Natural killer cell (primary cell): ENCODE measurements around the gene FAM9C. TPM values are rescaled to one million over a fixed set of nuclear protein-coding genes. Genes with fewer than 3 reads are reported as not detected.

Experiments
- ATAC-seq, 3 donors: fragments of 150-1000 bp in 2 of 3; fragments of 200-7000 bp in 1 of 3; cut with Tn5 transposase; 1 replicate in 1 of 3; 2 replicates in 2 of 3; pipeline ENCODE4 v1.10.0; 2021; ENCODE audit warnings: mild to moderate bottlenecking in 2 of 3, moderate library complexity in 2 of 3
- DNase-seq, 2 donors: peaks; one replicate each; pipeline versions ENCODE4 v3.0.0 to v3.0.0-alpha.2; 2013 to 2021; ENCODE audit warnings: mixed read lengths in 1 of 2
- H3K27ac ChIP-seq: one replicate; pipeline ENCODE4 v1.5.1; 2013; ENCODE audit warnings: mild to moderate bottlenecking, low read length
- H3K27me3 ChIP-seq: one replicate; pipeline ENCODE4 v1.6.1; 2013; ENCODE audit warnings: low read length; ENCODE audit not compliant: control insufficient read depth, insufficient read depth
- H3K36me3 ChIP-seq: one replicate; pipeline ENCODE4 v1.6.1; 2013; ENCODE audit warnings: low read length; ENCODE audit not compliant: control insufficient read depth, insufficient read depth
- H3K4me1 ChIP-seq: one replicate; pipeline ENCODE4 v1.6.1; 2013; ENCODE audit warnings: low read length; ENCODE audit not compliant: control insufficient read depth, insufficient read depth
- H3K4me3 ChIP-seq: one replicate; pipeline ENCODE4 v1.5.1; 2013; ENCODE audit warnings: low read length
- H3K9me3 ChIP-seq: one replicate; pipeline ENCODE4 v1.6.1; 2013; ENCODE audit warnings: low read length; ENCODE audit not compliant: control insufficient read depth, insufficient read depth
- H3K27ac Mint-ChIP-seq, 2 donors: one replicate each; pipeline ENCODE4 v1.8.0; 2022; ENCODE audit warnings: mild to moderate bottlenecking in 2 of 2, mixed read lengths in 2 of 2, moderate library complexity in 1 of 2
- H3K27me3 Mint-ChIP-seq, 2 donors: one replicate each; pipeline ENCODE4 v1.8.0; 2022; ENCODE audit warnings: low read depth in 2 of 2, mixed read lengths in 2 of 2
- H3K36me3 Mint-ChIP-seq: one replicate; pipeline ENCODE4 v1.8.0; 2022; ENCODE audit warnings: mixed read lengths
- H3K4me1 Mint-ChIP-seq, 2 donors: one replicate each; pipeline ENCODE4 v1.8.0; 2022; ENCODE audit warnings: mixed read lengths in 2 of 2
- H3K4me3 Mint-ChIP-seq: one replicate; pipeline ENCODE4 v1.8.0; 2022; ENCODE audit warnings: mild to moderate bottlenecking, moderate library complexity, mixed read lengths
- H3K9me3 Mint-ChIP-seq, 2 donors: one replicate each; pipeline ENCODE4 v1.8.0; 2022; ENCODE audit warnings: mixed read lengths in 2 of 2
- WGBS: methylation state at CpG from one replicate; pipeline ENCODE4 v1.1.7; 2013; ENCODE audit warnings: missing lambda C conversion rate; ENCODE audit not compliant: insufficient coverage; 5-methylcytosine and 5-hydroxymethylcytosine counted together
- intact Hi-C: fragments of 100-400 bp; cut with micrococcal nuclease; formaldehyde crosslinking; loops from one replicate; pipeline ENCODE4 v1.14.2; 2022
- total RNA-seq, 4 donors: library from RNA; stranded (reverse); fragments of 120-200 nt in 1 of 4; gene quantifications; one replicate each; pipeline versions ENCODE4 v1.2.3 to v1.2.4, GENCODE V29; 2013 to 2022
- TF ChIP-seq, protein P1 (sequence below): fragments of 200-600 bp; IDR thresholded peaks from one replicate; pipeline ENCODE4 v1.8.0; 2022; ENCODE audit warnings: antibody characterized with exemption

The FAM9C gene
- total RNA-seq, 3 donors from 2014 or later (not counting 1 experiment from before 2014, with no cell fraction given): not detected

GRCh38 chrX:13069771-13070416 is 25.5 kb upstream of the FAM9C start:
- Histone ChIP-seq H3K4me1 (peaks cover 1% of the 10 kb centered on the region), H3K27ac (no peak overlapping the region), H3K9me3 (peaks cover 12% of the 10 kb centered on the region), H3K27me3 (no peaks in the 10 kb centered on the region), H3K4me3 (no peak overlapping the region), H3K36me3 (no peaks in the 10 kb centered on the region)
- ATAC-seq: no peak
- 100% methylated on average over 2 of the region's 3 CpGs for WGBS
- Mint-ChIP-seq H3K4me1 (peaks cover 9 to 13% of the 10 kb centered on the region in 2 donors), H3K4me3 (no peak overlapping the region), H3K36me3 (peaks cover 15% of the 10 kb centered on the region), H3K27ac (no peak overlapping the region), H3K27me3 (peaks cover 0 to 22% of the 10 kb centered on the region in 2 donors), H3K9me3 (peaks cover 0 to 3% of the 10 kb centered on the region in 2 donors)
- DNase-seq: no peak
- intact Hi-C loops: no loop called here
- TF ChIP-seq, protein P1, sequence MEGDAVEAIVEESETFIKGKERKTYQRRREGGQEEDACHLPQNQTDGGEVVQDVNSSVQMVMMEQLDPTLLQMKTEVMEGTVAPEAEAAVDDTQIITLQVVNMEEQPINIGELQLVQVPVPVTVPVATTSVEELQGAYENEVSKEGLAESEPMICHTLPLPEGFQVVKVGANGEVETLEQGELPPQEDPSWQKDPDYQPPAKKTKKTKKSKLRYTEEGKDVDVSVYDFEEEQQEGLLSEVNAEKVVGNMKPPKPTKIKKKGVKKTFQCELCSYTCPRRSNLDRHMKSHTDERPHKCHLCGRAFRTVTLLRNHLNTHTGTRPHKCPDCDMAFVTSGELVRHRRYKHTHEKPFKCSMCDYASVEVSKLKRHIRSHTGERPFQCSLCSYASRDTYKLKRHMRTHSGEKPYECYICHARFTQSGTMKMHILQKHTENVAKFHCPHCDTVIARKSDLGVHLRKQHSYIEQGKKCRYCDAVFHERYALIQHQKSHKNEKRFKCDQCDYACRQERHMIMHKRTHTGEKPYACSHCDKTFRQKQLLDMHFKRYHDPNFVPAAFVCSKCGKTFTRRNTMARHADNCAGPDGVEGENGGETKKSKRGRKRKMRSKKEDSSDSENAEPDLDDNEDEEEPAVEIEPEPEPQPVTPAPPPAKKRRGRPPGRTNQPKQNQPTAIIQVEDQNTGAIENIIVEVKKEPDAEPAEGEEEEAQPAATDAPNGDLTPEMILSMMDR: no peak

DNA sequence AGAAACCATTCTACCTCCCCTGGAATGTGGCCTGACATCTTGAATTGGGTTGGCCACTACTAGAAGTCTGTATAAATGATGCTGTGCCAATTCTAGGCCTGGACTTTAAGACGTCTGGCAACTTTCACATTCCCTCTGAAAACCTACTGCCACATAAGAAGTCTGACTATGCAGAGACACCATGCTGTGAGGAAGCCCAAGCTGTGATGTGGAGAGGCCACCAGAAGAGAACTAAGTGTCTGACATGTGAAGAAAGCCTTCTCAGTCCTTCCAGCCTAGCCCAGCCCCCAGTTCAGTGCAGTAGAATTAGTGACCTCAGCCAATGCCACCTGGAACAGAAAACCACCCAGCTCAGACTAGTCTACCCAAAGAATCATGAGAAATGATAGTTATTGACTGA is 24.2 kb upstream of the FAM9C start:
- Mint-ChIP-seq H3K4me3 (no peak overlapping the region), H3K27me3 (peaks cover 0 to 14% of the 10 kb centered on the region in 2 donors), H3K36me3 (peaks cover 15% of the 10 kb centered on the region), H3K4me1 (peaks cover 0 to 4% of the 10 kb centered on the region in 2 donors), H3K9me3 (peaks cover 0 to 3% of the 10 kb centered on the region in 2 donors), H3K27ac (no peak overlapping the region)
- intact Hi-C loops: no loop called here
- WGBS: 60% methylated on average over 1 of the region's 1 CpG
- H3K36me3 ChIP-seq: no peaks in the 10 kb centered on the region
- H3K4me3 ChIP-seq: no peak overlapping the region
- TF ChIP-seq, protein P1: no peak
- ATAC-seq: no peak
- H3K27ac ChIP-seq: no peak overlapping the region
- no peak for DNase-seq
- peaks cover 12% of the 10 kb centered on the region for H3K9me3 ChIP-seq
- H3K4me1 ChIP-seq: no peaks in the 10 kb centered on the region
- H3K27me3 ChIP-seq: no peaks in the 10 kb centered on the region

GRCh38 chrX:13067773-13068172 is 23.4 kb upstream of the FAM9C start:
- Mint-ChIP-seq H3K4me3 (no peak overlapping the region), H3K9me3 (peaks cover 0 to 3% of the 10 kb centered on the region in 2 donors), H3K36me3 (peaks cover 15% of the 10 kb centered on the region), H3K27ac (no peak overlapping the region), H3K4me1 (peaks cover 0 to 6% of the 10 kb centered on the region in 2 donors), H3K27me3 (peaks cover 0 to 14% of the 10 kb centered on the region in 2 donors)
- Histone ChIP-seq H3K9me3 (peaks cover 12% of the 10 kb centered on the region), H3K36me3 (no peaks in the 10 kb centered on the region), H3K27ac (no peak overlapping the region), H3K27me3 (no peaks in the 10 kb centered on the region), H3K4me1 (no peaks in the 10 kb centered on the region), H3K4me3 (no peak overlapping the region)
- DNase-seq (no peak), ATAC-seq (no peak)
- intact Hi-C loops: no loop called here
- WGBS: no CpG with 5 or more reads among the region's 1 CpG
- TF ChIP-seq, protein P1: no peak

GRCh38 chrX:13066391-13066790 is 22.0 kb upstream of the FAM9C start:
- peaks cover 0 to 14% of the 10 kb centered on the region in 2 donors for H3K27me3 Mint-ChIP-seq
- 100% methylated on average over 3 of the region's 4 CpGs for WGBS
- peaks cover 0 to 3% of the 10 kb centered on the region in 2 donors for H3K9me3 Mint-ChIP-seq
- Histone ChIP-seq H3K4me1 (no peaks in the 10 kb centered on the region), H3K9me3 (peaks cover 12% of the 10 kb centered on the region), H3K27ac (no peak overlapping the region), H3K4me3 (no peak overlapping the region), H3K36me3 (no peaks in the 10 kb centered on the region), H3K27me3 (no peaks in the 10 kb centered on the region)
- no peak overlapping the region for H3K27ac Mint-ChIP-seq
- DNase-seq (no peak), ATAC-seq (no peak)
- TF ChIP-seq, protein P1: no peak
- intact Hi-C loops: no loop called here
- peaks cover 0 to 9% of the 10 kb centered on the region in 2 donors for H3K4me1 Mint-ChIP-seq
- peaks cover 16% of the 10 kb centered on the region for H3K36me3 Mint-ChIP-seq
- H3K4me3 Mint-ChIP-seq: no peak overlapping the region
